Measurements from ENCODE around the gene NEURL4.

NEURL4 gene

DNA sequence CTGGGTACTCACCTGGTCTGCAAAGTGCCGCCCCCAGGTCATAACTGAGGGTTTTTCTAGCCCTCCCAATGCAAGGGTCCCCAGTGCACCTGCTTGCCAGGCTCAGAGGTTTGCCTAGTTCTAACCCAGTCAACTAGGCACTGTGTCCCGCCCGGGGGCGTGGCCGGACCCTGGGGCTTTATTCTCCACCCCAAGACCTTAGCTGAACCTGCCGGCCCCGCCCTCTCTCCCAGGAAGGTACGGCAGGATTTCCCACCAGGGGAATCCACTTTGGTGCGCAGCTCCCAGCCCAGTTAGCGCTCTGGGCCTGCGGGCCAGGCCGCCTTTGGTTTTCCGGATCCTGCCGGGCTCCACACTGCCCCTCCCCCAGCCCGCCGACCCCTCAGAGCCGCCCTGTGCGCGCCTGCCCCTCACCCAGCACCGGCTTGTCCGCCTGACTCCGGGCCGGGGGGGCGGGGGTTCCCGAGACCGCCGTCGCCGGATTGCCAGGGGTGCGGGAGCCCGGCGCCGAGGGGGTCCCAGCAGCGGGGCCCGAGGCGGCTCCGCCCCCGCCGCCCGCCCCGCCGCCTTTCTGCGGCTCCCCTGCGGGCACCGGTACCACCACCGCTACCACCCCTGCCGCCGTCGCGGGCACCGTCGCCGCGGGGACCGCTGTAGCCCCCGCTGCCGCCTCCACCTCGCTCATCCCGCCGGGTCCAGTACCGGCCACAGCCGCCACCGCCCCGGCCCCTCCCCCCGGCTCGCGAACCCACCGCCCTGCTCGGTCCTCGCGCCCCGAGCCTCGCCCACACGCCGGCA, 35.1 kb downstream of the NEURL4 start:
- no peaks in the 10 kb centered on the region for H3K79me2 ChIP-seq (ENCODE audit: insufficient read depth, low read length)
- H3K27ac ChIP-seq (ENCODE audit: low read length) = no peak overlapping the region
- no peak overlapping the region for H3K4me2 ChIP-seq (ENCODE audit: insufficient read depth, low read length)
- H4K20me1 ChIP-seq (ENCODE audit: insufficient read depth, low read length) = 0 out of 2 replicates have a peak, but pooled peaks cover 4% of the 10 kb centered on the region
- H3K9me3 ChIP-seq (ENCODE audit: insufficient read depth, low read length, severe bottlenecking) = no peaks in the 10 kb centered on the region
- H3K4me3 ChIP-seq (ENCODE audit: low read depth in 1 of 2, low read length in 2 of 2) = no peak overlapping the region
- peaks cover 16% of the 10 kb centered on the region for H3K4me1 ChIP-seq (ENCODE audit: insufficient read depth, low read length)
- ATAC-seq (ENCODE audit: insufficient read depth, low read depth) = no peak
- no peaks in the 10 kb centered on the region for H3K36me3 ChIP-seq (ENCODE audit: insufficient read depth, low read length)
- DNase-seq = no peak
- TF ChIP-seq, protein P1, sequence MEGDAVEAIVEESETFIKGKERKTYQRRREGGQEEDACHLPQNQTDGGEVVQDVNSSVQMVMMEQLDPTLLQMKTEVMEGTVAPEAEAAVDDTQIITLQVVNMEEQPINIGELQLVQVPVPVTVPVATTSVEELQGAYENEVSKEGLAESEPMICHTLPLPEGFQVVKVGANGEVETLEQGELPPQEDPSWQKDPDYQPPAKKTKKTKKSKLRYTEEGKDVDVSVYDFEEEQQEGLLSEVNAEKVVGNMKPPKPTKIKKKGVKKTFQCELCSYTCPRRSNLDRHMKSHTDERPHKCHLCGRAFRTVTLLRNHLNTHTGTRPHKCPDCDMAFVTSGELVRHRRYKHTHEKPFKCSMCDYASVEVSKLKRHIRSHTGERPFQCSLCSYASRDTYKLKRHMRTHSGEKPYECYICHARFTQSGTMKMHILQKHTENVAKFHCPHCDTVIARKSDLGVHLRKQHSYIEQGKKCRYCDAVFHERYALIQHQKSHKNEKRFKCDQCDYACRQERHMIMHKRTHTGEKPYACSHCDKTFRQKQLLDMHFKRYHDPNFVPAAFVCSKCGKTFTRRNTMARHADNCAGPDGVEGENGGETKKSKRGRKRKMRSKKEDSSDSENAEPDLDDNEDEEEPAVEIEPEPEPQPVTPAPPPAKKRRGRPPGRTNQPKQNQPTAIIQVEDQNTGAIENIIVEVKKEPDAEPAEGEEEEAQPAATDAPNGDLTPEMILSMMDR (IDR thresholded peaks at IDR 0.05; ENCODE audit: borderline replicate concordance, extremely low read depth, low read length, poor library complexity, severe bottlenecking) = no peak
- no peak for TF ChIP-seq EZH2 (IDR thresholded peaks at IDR 0.05; ENCODE audit: borderline replicate concordance, low read depth, low read length, severe bottlenecking)
- H2AFZ ChIP-seq (ENCODE audit: low read depth, low read length) = no peak overlapping the region
- H3K9ac ChIP-seq (ENCODE audit: low read depth, low read length) = no peak overlapping the region
- peaks cover 36% of the 10 kb centered on the region for H3K27me3 ChIP-seq (ENCODE audit: insufficient read depth, low read length, poor library complexity)

DNA sequence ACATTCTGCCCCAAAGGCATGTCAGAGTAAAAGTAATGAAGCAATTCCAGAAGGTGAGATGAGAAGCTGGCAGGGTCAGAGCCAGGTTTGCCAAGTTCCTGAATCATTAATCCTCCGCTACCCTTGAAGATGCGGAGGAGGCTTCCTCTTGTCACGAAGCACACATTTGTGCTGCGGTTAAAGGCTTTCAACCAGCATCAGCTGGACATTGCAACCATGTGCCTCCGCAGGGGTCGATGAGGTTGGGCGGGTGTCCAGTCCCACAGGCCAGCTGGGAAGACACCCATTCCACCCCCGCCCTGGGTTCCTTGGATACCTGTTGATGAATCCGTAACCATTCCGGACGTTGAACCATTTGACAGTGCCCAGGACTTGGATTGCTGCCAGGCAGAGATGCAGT, 36.0 kb downstream of the NEURL4 start:
- Histone ChIP-seq H3K4me2 (ENCODE audit: insufficient read depth, low read length) (no peak overlapping the region), H3K4me1 (ENCODE audit: insufficient read depth, low read length) (peaks cover 16% of the 10 kb centered on the region), H3K9me3 (ENCODE audit: insufficient read depth, low read length, severe bottlenecking) (no peaks in the 10 kb centered on the region), H3K27me3 (ENCODE audit: insufficient read depth, low read length, poor library complexity) (peaks cover 36% of the 10 kb centered on the region), H3K36me3 (ENCODE audit: insufficient read depth, low read length) (no peaks in the 10 kb centered on the region), H3K27ac (ENCODE audit: low read length) (no peak overlapping the region), H3K4me3 (ENCODE audit: low read depth in 1 of 2, low read length in 2 of 2) (no peak overlapping the region), H4K20me1 (ENCODE audit: insufficient read depth, low read length) (0 out of 2 replicates have a peak, but pooled peaks cover 4% of the 10 kb centered on the region), H2AFZ (ENCODE audit: low read depth, low read length) (no peak overlapping the region), H3K9ac (ENCODE audit: low read depth, low read length) (no peak overlapping the region), H3K79me2 (ENCODE audit: insufficient read depth, low read length) (no peaks in the 10 kb centered on the region)
- no peak for TF ChIP-seq EZH2 (IDR thresholded peaks at IDR 0.05; ENCODE audit: borderline replicate concordance, low read depth, low read length, severe bottlenecking)
- TF ChIP-seq, protein P1 (IDR thresholded peaks at IDR 0.05; ENCODE audit: borderline replicate concordance, extremely low read depth, low read length, poor library complexity, severe bottlenecking) = no peak
- no peak for ATAC-seq (ENCODE audit: insufficient read depth, low read depth)
- DNase-seq = no peak

DNA sequence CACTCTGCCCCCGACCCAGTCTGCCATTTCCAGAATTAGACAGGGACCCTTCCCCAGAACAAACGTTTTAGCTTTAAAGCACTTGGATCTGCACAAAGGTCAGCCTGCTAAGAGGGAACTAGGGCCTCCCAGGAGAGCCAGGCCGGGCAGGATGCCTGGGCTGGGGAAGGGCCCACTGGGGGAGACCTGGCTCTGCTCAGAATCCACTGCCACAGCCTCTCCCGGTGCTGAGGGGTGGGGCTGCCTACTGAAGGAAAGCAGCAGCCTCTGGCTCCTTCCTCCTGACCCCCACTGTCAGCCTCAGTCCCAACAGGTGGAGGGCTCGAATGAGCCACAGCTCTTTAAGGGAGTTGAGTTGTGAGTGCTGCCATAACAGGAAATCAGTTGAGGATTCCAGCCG, 36.4 kb downstream of the NEURL4 start:
- Histone ChIP-seq H4K20me1 (ENCODE audit: insufficient read depth, low read length) (0 out of 2 replicates have a peak, but pooled peaks cover 4% of the 10 kb centered on the region), H3K27me3 (ENCODE audit: insufficient read depth, low read length, poor library complexity) (peaks cover 39% of the 10 kb centered on the region), H2AFZ (ENCODE audit: low read depth, low read length) (no peak overlapping the region), H3K27ac (ENCODE audit: low read length) (no peak overlapping the region), H3K79me2 (ENCODE audit: insufficient read depth, low read length) (no peaks in the 10 kb centered on the region), H3K4me1 (ENCODE audit: insufficient read depth, low read length) (peaks cover 16% of the 10 kb centered on the region), H3K4me2 (ENCODE audit: insufficient read depth, low read length) (no peak overlapping the region), H3K9ac (ENCODE audit: low read depth, low read length) (no peak overlapping the region), H3K36me3 (ENCODE audit: insufficient read depth, low read length) (no peaks in the 10 kb centered on the region), H3K9me3 (ENCODE audit: insufficient read depth, low read length, severe bottlenecking) (no peaks in the 10 kb centered on the region), H3K4me3 (ENCODE audit: low read depth in 1 of 2, low read length in 2 of 2) (no peak overlapping the region)
- no peak for TF ChIP-seq EZH2 (IDR thresholded peaks at IDR 0.05; ENCODE audit: borderline replicate concordance, low read depth, low read length, severe bottlenecking)
- TF ChIP-seq, protein P1 (IDR thresholded peaks at IDR 0.05; ENCODE audit: borderline replicate concordance, extremely low read depth, low read length, poor library complexity, severe bottlenecking) = no peak
- ATAC-seq (ENCODE audit: insufficient read depth, low read depth) (no peak), DNase-seq (no peak)

All from DND-41 (cell line).